Large intestine (tissue), 1 donor: Measurements from ENCODE around the gene RASGEF1C. TPM values are rescaled to one million over a fixed set of nuclear protein-coding genes. Genes with fewer than 3 reads are reported as not detected.

ENCODE experiments used
- polyA plus RNA-seq: library from polyadenylated mRNA; unstranded; fragments of 120-200 nt; gene quantifications from one replicate; pipeline ENCODE4 v1.2.1, GENCODE V29; 2013

The RASGEF1C gene
- polyA plus RNA-seq, 1 donor, result 1.3 TPM

Other genes starting within 250 kb of the RASGEF1C start
- 30.4 TPM for gene RNF130, start 137.5 kb downstream of the RASGEF1C start, polyA plus RNA-seq
- 29.8 TPM for gene MAPK9, start 82.9 kb upstream of the RASGEF1C start, polyA plus RNA-seq
- gene GFPT2, start 144.1 kb upstream of the RASGEF1C start, polyA plus RNA-seq, result 5.8 TPM